PC-3 (cell line): ENCODE data around the gene PINLYP. TPM values are rescaled to one million over a fixed set of nuclear protein-coding genes. Genes with fewer than 3 reads are reported as not detected.
"Not testable (repeated sequence)": the region's sequence is repeated elsewhere in the genome, so short reads cannot be mapped to it uniquely, and the experiment has no call there.

Source experiments
- ATAC-seq: fragments of 200-7000 bp; cut with Tn5 transposase; 2 replicates; pipeline ENCODE4 v1.9.1; 2020; ENCODE audit warnings: mild to moderate bottlenecking, moderate library complexity
- BruUV-seq: library from RNA; stranded (reverse); fragments of 400-500 nt; replicated peaks from 2 replicates; lab custom pipeline; 2021; lab: Mats Ljungman, UMichigan
- CTCF ChIA-PET: fragments of 300-600 bp; sonication (Branson Sonifier 250); formaldehyde crosslinking; loops from one replicate; lab custom pipeline; 2022; ENCODE audit warnings: antibody characterized with exemption; lab: Charles Lee
- POLR2A ChIA-PET: fragments of 300-600 bp; sonication (Branson Sonifier 250); formaldehyde crosslinking; loops from one replicate; lab custom pipeline; 2022; ENCODE audit warnings: antibody characterized with exemption; ENCODE audit not compliant: unreplicated experiment; lab: Charles Lee
- DNase-seq: peaks from one replicate; pipeline ENCODE4 v3.0.0-alpha.2; 2015
- H2AFZ ChIP-seq: fragments of 300-600 bp; sonication (generic); 2 replicates; pipeline ENCODE4 v1.6.0; 2016; ENCODE audit warnings: antibody characterized with exemption, low read length
- H3F3A ChIP-seq: fragments of 300-600 bp; sonication (generic); one replicate; pipeline ENCODE4 v1.6.0; 2017; ENCODE audit warnings: antibody characterized with exemption, low read length, control low read depth, mild to moderate bottlenecking; ENCODE audit not compliant: unreplicated experiment
- H3K27ac ChIP-seq: fragments of 300-600 bp; sonication (generic); 2 replicates; pipeline ENCODE4 v1.5.1; 2016; ENCODE audit warnings: mild to moderate bottlenecking, low read length
- H3K27me3 ChIP-seq: fragments of 300-600 bp; sonication (generic); 2 replicates; pipeline ENCODE4 v1.6.1; 2016; ENCODE audit warnings: low read length, mixed read lengths
- H3K36me3 ChIP-seq: fragments of 300-600 bp; sonication (generic); 2 replicates; pipeline ENCODE4 v1.6.1; 2016; ENCODE audit warnings: low read depth, mixed run types, low read length, mixed read lengths
- H3K4me1 ChIP-seq: fragments of 300-600 bp; sonication (generic); 2 replicates; pipeline ENCODE4 v1.5.1; 2016; ENCODE audit warnings: low read length; ENCODE audit not compliant: insufficient read depth
- H3K4me2 ChIP-seq: fragments of 300-600 bp; sonication (generic); 2 replicates; pipeline ENCODE4 v1.6.0; 2016; ENCODE audit warnings: low read length
- H3K4me3 ChIP-seq: fragments of 300-600 bp; sonication (generic); 2 replicates; pipeline ENCODE4 v1.5.1; 2016; ENCODE audit warnings: mild to moderate bottlenecking, low read length, mixed read lengths
- H3K79me2 ChIP-seq: fragments of 300-600 bp; sonication (generic); 2 replicates; pipeline ENCODE4 v1.6.1; 2017; ENCODE audit warnings: low read length, mixed read lengths
- H3K9ac ChIP-seq: fragments of 300-600 bp; sonication (generic); 2 replicates; pipeline ENCODE4 v1.6.0; 2016; ENCODE audit warnings: mild to moderate bottlenecking, low read length
- H3K9me2 ChIP-seq: fragments of 300-600 bp; sonication (generic); replicated peaks from 2 replicates; pipeline ENCODE4 v1.6.1; 2016; ENCODE audit warnings: mixed run types, low read length, mixed read lengths
- H3K9me3 ChIP-seq: fragments of 300-600 bp; sonication (generic); 2 replicates; pipeline ENCODE4 v1.6.1; 2016; ENCODE audit warnings: low read length, mixed read lengths
- H4K20me1 ChIP-seq: fragments of 300-600 bp; sonication (generic); 2 replicates; pipeline ENCODE4 v1.6.1; 2016; ENCODE audit warnings: low read length, mixed read lengths
- EZH2 ChIP-seq: fragments of 300-600 bp; sonication (generic); IDR thresholded peaks from one replicate; pipeline ENCODE4 v1.6.1; 2017; ENCODE audit warnings: antibody characterized with exemption, mild to moderate bottlenecking, low read length; ENCODE audit not compliant: unreplicated experiment
- EZH2phosphoT487 ChIP-seq: fragments of 300-600 bp; sonication (generic); IDR thresholded peaks from 2 replicates; pipeline ENCODE4 v1.6.1; 2018; ENCODE audit warnings: mild to moderate bottlenecking, antibody characterized with exemption, low read length, borderline replicate concordance
- intact Hi-C: fragments of 100-400 bp; cut with micrococcal nuclease; formaldehyde crosslinking; loops from 2 replicates; pipeline ENCODE4 v1.9.0; 2023
- total RNA-seq: library from RNA; depleted of rRNA; stranded (reverse); fragments of >200 nt; gene quantifications from 2 replicates; pipeline ENCODE4 v1.2.3, GENCODE V29; 2014
- TF ChIP-seq, protein P1 (sequence below): fragments of 300-600 bp; sonication (generic); conservative IDR thresholded peaks from 2 replicates; pipeline ENCODE4 v1.5.1; 2017; ENCODE audit warnings: antibody characterized with exemption, low read depth, mild to moderate bottlenecking, low read length

Gene PINLYP
- total RNA-seq, 1 experiment from 2014 or later = 0.18 TPM

GRCh38 chr19:43584484-43584883, 8.9 kb downstream of the PINLYP start:
- H3K27ac ChIP-seq = no peak overlapping the region
- no peaks in the 10 kb centered on the region for H3K4me1 ChIP-seq
- no peaks in the 10 kb centered on the region for H3K9me2 ChIP-seq
- no peaks in the 10 kb centered on the region for H3K9me3 ChIP-seq
- H3K4me3 ChIP-seq = no peak overlapping the region
- no peaks in the 10 kb centered on the region for H3K79me2 ChIP-seq
- H2AFZ ChIP-seq = no peak overlapping the region
- H3F3A ChIP-seq = no peaks in the 10 kb centered on the region
- H3K27me3 ChIP-seq = no peaks in the 10 kb centered on the region
- intact Hi-C loops = no loop called here
- TF ChIP-seq EZH2phosphoT487 (no peak), EZH2 (no peak)
- TF ChIP-seq, protein P1, sequence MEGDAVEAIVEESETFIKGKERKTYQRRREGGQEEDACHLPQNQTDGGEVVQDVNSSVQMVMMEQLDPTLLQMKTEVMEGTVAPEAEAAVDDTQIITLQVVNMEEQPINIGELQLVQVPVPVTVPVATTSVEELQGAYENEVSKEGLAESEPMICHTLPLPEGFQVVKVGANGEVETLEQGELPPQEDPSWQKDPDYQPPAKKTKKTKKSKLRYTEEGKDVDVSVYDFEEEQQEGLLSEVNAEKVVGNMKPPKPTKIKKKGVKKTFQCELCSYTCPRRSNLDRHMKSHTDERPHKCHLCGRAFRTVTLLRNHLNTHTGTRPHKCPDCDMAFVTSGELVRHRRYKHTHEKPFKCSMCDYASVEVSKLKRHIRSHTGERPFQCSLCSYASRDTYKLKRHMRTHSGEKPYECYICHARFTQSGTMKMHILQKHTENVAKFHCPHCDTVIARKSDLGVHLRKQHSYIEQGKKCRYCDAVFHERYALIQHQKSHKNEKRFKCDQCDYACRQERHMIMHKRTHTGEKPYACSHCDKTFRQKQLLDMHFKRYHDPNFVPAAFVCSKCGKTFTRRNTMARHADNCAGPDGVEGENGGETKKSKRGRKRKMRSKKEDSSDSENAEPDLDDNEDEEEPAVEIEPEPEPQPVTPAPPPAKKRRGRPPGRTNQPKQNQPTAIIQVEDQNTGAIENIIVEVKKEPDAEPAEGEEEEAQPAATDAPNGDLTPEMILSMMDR = no peak
- H3K4me2 ChIP-seq = no peak overlapping the region
- ATAC-seq (no peak), DNase-seq (no peak)
- CTCF ChIA-PET = no interaction called here
- H3K36me3 ChIP-seq = no peaks in the 10 kb centered on the region
- no peak overlapping the region for H3K9ac ChIP-seq
- no TSS peak for BruUV-seq
- POLR2A ChIA-PET = no interaction called here
- no peaks in the 10 kb centered on the region for H4K20me1 ChIP-seq

DNA sequence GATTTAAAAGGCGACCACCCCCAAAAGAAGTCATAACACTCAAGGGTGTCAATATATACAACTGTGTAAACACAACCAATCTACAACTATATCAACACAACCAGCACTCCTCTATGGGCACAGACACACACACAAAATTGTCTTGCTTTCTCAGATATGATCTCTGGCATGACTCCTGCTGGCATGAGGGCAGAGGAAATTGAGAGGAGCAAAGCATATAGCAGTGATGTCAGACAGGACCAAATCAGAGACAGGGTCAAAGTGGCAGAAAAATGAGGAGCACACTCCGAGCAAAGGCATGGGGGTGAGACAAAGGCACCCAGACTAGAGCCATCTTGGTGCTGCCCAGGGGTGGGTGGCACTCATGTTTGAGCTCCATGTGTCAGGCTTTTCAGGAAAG, 10.7 kb downstream of the PINLYP start:
- Histone ChIP-seq H3K27ac (no peak overlapping the region), H4K20me1 (no peaks in the 10 kb centered on the region), H3F3A (no peaks in the 10 kb centered on the region), H3K36me3 (no peaks in the 10 kb centered on the region), H3K9ac (no peak overlapping the region), H3K9me3 (no peaks in the 10 kb centered on the region), H3K79me2 (no peaks in the 10 kb centered on the region), H3K4me2 (no peak overlapping the region), H3K4me1 (no peaks in the 10 kb centered on the region), H3K27me3 (no peaks in the 10 kb centered on the region), H3K4me3 (no peak overlapping the region), H3K9me2 (no peaks in the 10 kb centered on the region), H2AFZ (no peak overlapping the region)
- ATAC-seq = no peak
- CTCF ChIA-PET = no interaction called here
- DNase-seq = no peak
- no TSS peak for BruUV-seq
- POLR2A ChIA-PET = no interaction called here
- intact Hi-C loops = no loop called here
- TF ChIP-seq, protein P1 = no peak
- no peak for TF ChIP-seq EZH2phosphoT487
- no peak for TF ChIP-seq EZH2

DNA sequence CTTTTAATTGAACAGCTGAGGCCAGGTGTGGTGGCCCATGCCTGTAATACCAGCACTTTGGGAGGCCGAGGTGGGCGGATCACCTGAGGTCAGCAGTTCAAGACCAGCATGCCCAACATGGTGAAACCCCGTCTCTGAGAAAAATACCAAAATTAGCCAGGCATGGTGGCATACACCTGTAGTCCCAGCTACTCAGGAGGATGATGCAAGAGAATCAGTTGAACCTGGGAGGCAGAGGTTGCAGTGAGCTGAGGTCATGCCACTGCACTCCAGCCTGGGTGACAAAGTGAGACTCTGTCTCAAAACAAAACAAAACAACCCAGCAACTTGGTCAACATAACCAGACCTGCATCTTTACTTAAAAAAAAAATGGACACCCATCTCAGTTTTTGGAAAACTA, 11.4 kb downstream of the PINLYP start:
- intact Hi-C loops, DNase-seq, H4K20me1 ChIP-seq, H3K79me2 ChIP-seq, H3K36me3 ChIP-seq, H3K4me1 ChIP-seq, ATAC-seq, H2AFZ ChIP-seq, H3K27me3 ChIP-seq, H3K27ac ChIP-seq, POLR2A ChIA-PET, BruUV-seq, H3K9ac ChIP-seq, H3K9me2 ChIP-seq, H3K9me3 ChIP-seq, H3F3A ChIP-seq, H3K4me2 ChIP-seq, CTCF ChIA-PET, H3K4me3 ChIP-seq: not testable (repeated sequence)
